GM12878 (cell line): ENCODE data around the gene ABCA4. TPM values are rescaled to one million over a fixed set of nuclear protein-coding genes. Genes with fewer than 3 reads are reported as not detected.

Source experiments
- ATAC-seq: fragments of 200-7000 bp; cut with Tn5 transposase; 3 replicates; pipeline ENCODE4 v1.9.1; 2020; ENCODE audit warnings: mild to moderate bottlenecking, moderate library complexity
- BruUV-seq: library from RNA; stranded (reverse); fragments of 400-500 nt; replicated peaks from 2 replicates; lab custom pipeline; 2021; lab: Mats Ljungman, UMichigan
- CTCF ChIA-PET: fragments of 300-600 bp; sonication (Branson Sonifier 250); formaldehyde crosslinking; extraction: SDS; loops from one replicate; lab custom pipeline; 2021; ENCODE audit warnings: inconsistent platforms; lab: Yijun Ruan, JAX
- POLR2A ChIA-PET: fragments of 350-600 bp; formaldehyde crosslinking; extraction: SDS; loops from one replicate; lab custom pipeline; 2021; ENCODE audit warnings: inconsistent platforms; lab: Charles Lee
- RAD21 ChIA-PET: fragments of 300-600 bp; sonication (Branson Sonifier 250); formaldehyde crosslinking; loops from one replicate; lab custom pipeline; 2023; ENCODE audit warnings: antibody characterized with exemption; ENCODE audit not compliant: unreplicated experiment; lab: Charles Lee
- SMC1A ChIA-PET: fragments of 300-600 bp; sonication (Branson Sonifier 250); formaldehyde crosslinking; loops from one replicate; lab custom pipeline; 2023; ENCODE audit not compliant: unreplicated experiment, uncharacterized antibody; lab: Charles Lee
- DNase-seq: peaks from one replicate; pipeline ENCODE4 v3.0.0-alpha.2; 2011; ENCODE audit warnings: low read depth, low spot score
- FAIRE-seq: peaks from 3 replicates; lab custom pipeline; 2011; peaks lifted over from hg19 to GRCh38; lab: Jason Lieb, UNC
- H2AFZ ChIP-seq: 2 replicates; pipeline ENCODE4 v1.6.0; 2011; ENCODE audit warnings: low read depth, low read length, control low read depth; ENCODE audit not compliant: control insufficient read depth
- H3K27ac ChIP-seq: 2 replicates; pipeline ENCODE4 v1.5.1; 2011; ENCODE audit warnings: control low read depth; ENCODE audit not compliant: control insufficient read depth, insufficient read depth
- H3K27me3 ChIP-seq, 2 experiments: replicated peaks in 1 of 2; 2 replicates each; pipeline versions ENCODE4 v1.6.0 to v1.6.1; 2011; ENCODE audit warnings: low read length in 1 of 2; ENCODE audit not compliant: control insufficient read depth in 2 of 2, insufficient read depth in 2 of 2
- H3K36me3 ChIP-seq, 2 experiments: 2 replicates each; pipeline ENCODE4 v1.5.1; 2011; ENCODE audit warnings: low read length in 1 of 2; ENCODE audit not compliant: control insufficient read depth in 2 of 2, insufficient read depth in 2 of 2
- H3K4me1 ChIP-seq: 2 replicates; pipeline ENCODE4 v1.6.1; 2011; ENCODE audit warnings: mild to moderate bottlenecking, low read length, moderate library complexity, mixed read lengths; ENCODE audit not compliant: control insufficient read depth, insufficient read depth
- H3K4me2 ChIP-seq: 2 replicates; pipeline ENCODE4 v1.6.0; 2011; ENCODE audit warnings: control low read depth; ENCODE audit not compliant: control insufficient read depth, insufficient read depth
- H3K4me3 ChIP-seq: fragments of 200-600 bp; sonication (generic); 2 replicates; pipeline ENCODE4 v1.5.1; 2016
- H3K79me2 ChIP-seq: 2 replicates; pipeline ENCODE4 v1.6.0; 2011; ENCODE audit warnings: low read length; ENCODE audit not compliant: control insufficient read depth, insufficient read depth
- H3K9ac ChIP-seq: 2 replicates; pipeline ENCODE4 v1.8.0; 2011; ENCODE audit warnings: low read length, control low read depth, mixed read lengths; ENCODE audit not compliant: control insufficient read depth, insufficient read depth
- H3K9me3 ChIP-seq: replicated peaks from 3 replicates; pipeline ENCODE4 v1.5.1; 2011; ENCODE audit warnings: mild to moderate bottlenecking, low read length; ENCODE audit not compliant: control insufficient read depth, insufficient read depth
- H4K20me1 ChIP-seq: 2 replicates; pipeline ENCODE4 v1.6.0; 2011; ENCODE audit not compliant: control insufficient read depth, insufficient read depth
- BCL3 ChIP-seq: IDR thresholded peaks from 2 replicates; pipeline ENCODE4 v1.6.1; 2011; ENCODE audit warnings: borderline replicate concordance, low read depth, mild to moderate bottlenecking, moderate library complexity, low read length; ENCODE audit not compliant: insufficient read depth, poor library complexity, severe bottlenecking
- MTA3 ChIP-seq: IDR thresholded peaks from 2 replicates; pipeline ENCODE4 v1.6.1; 2012; ENCODE audit warnings: low read length, inconsistent platforms, borderline replicate concordance
- RBBP5 ChIP-seq: fragments of 200-600 bp; sonication (generic); conservative IDR thresholded peaks from 2 replicates; pipeline ENCODE4 v1.6.1; 2016
- SMAD5 ChIP-seq: IDR thresholded peaks from 2 replicates; pipeline ENCODE4 v1.6.1; 2016; ENCODE audit warnings: antibody characterized with exemption, low read depth
- WGBS: methylation state at CpG from one replicate; pipeline ENCODE4 v1.1.6; 2016; ENCODE audit warnings: low lambda C conversion rate; ENCODE audit not compliant: insufficient replicate concordance, insufficient coverage; ENCODE audit errors: missing lambda C conversion rate; 5-methylcytosine and 5-hydroxymethylcytosine counted together
- in situ Hi-C: fragments of 300-500 bp; cut with MboI; formaldehyde crosslinking; loops from 9 replicates; pipeline ENCODE4 v1.14.3; 2018; ENCODE audit warnings: mixed read lengths
- intact Hi-C: fragments of 100-400 bp; cut with micrococcal nuclease; formaldehyde crosslinking; loops from one replicate; pipeline ENCODE4 v1.14.2; 2022; ENCODE audit not compliant: unreplicated experiment
- polyA plus RNA-seq, 11 experiments: library from polyadenylated mRNA; depleted of rRNA in 4 of 11; unstranded in 6 of 11; stranded (reverse) in 5 of 11; fragments of >200 nt; fragmentation: Nextera tagmentation in 4 of 11; fragmentation: Illumina TruSeq in 1 of 11; extraction: Ambion mirVana in 4 of 11; extraction: Trizol in 1 of 11; gene quantifications; 1 replicate in 1 of 11; 2 replicates in 10 of 11; pipeline versions ENCODE4 v1.2.1 to v1.2.3, GENCODE V29; 2011 to 2016; ENCODE audit warnings: inconsistent platforms in 2 of 11, missing spikeins in 2 of 11, low read depth in 1 of 11
- total RNA-seq, 4 experiments: library from RNA; depleted of rRNA in 3 of 4; stranded (reverse); fragments of >200 nt in 3 of 4; fragmentation: Illumina TruSeq in 1 of 4; extraction: Trizol in 1 of 4; gene quantifications; 2 replicates each; pipeline versions ENCODE4 v1.2.1 to v1.2.3, GENCODE V29; 2013 to 2021

The ABCA4 gene
- total and polyA plus RNA-seq, 10 of the 15 experiments (the other 5 are each of a cell fraction or from before 2014, with no cell fraction given), result 0.03 to 0.28 (median 0.11) TPM; not detected in 3

- TF ChIP-seq BCL3, result no peak
- TF ChIP-seq RBBP5, result no peak
Observed at GRCh38 chr1:94068096-94068998, 52.6 kb downstream of the ABCA4 start (continued).

GRCh38 chr1:94067196-94067595, 53.8 kb downstream of the ABCA4 start:
- Histone ChIP-seq H3K79me2 (no peaks in the 10 kb centered on the region), H3K4me1 (no peaks in the 10 kb centered on the region), H3K36me3 (no peaks in the 10 kb centered on the region), H3K4me2 (no peak overlapping the region), H3K4me3 (no peak overlapping the region), H3K27me3 (no peaks in the 10 kb centered on the region), H3K9me3 (no peaks in the 10 kb centered on the region), H4K20me1 (no peaks in the 10 kb centered on the region; the same call in 1 of the 2 replicates), H3K9ac (no peak overlapping the region), H2AFZ (no peak overlapping the region), H3K27ac (no peak overlapping the region)
- BruUV-seq, result no TSS peak
- ChIA-PET POLR2A (no interaction called here), SMC1A (interaction anchor here (0.6 to 1.1 kb wide), 2 partner anchors 41 to 49 kb away, joined by 3 to 4 read pairs; no protein-coding TSS in a partner anchor), RAD21 (no interaction called here), CTCF (interaction anchor here (1.7 to 2.2 kb wide), 2 partner anchors 7 to 28 kb away, joined by 4 to 9 read pairs; no protein-coding TSS in a partner anchor)
- no peak for ATAC-seq
- 12% methylated on average over 3 of the region's 3 CpGs for WGBS
- no peak for DNase-seq
- in situ Hi-C loops (loop anchor here (10.0 kb wide), 1 partner anchor 738 kb away; no protein-coding TSS in a partner anchor), intact Hi-C loops (loop anchor here (10.0 kb wide), 1 partner anchor 168 kb away; the partner anchor contains the start of gene ARHGAP29)
- TF ChIP-seq SMAD5, result no peak
- no peak for TF ChIP-seq MTA3
- FAIRE-seq, result no peak
